Effector memory CD4-positive, alpha-beta T cell (primary cell): ENCODE measurements around the gene PECR.
"Not testable (repeated sequence)": the region's sequence is repeated elsewhere in the genome, so short reads cannot be mapped to it uniquely, and the experiment has no call there.

ENCODE experiments used
- DNase-seq, 3 donors: peaks; one replicate each; pipeline ENCODE4 v3.0.0-alpha.2; 2020
- H3K27ac ChIP-seq: 2 replicates; pipeline ENCODE4 v1.7.0; 2013; ENCODE audit warnings: mild to moderate bottlenecking, low read length, moderate library complexity; ENCODE audit not compliant: insufficient read depth, poor library complexity, severe bottlenecking
- H3K27me3 ChIP-seq: replicated peaks from 2 replicates; pipeline ENCODE4 v1.7.0; 2013; ENCODE audit warnings: mild to moderate bottlenecking, low read length; ENCODE audit not compliant: insufficient read depth, control insufficient read depth, poor library complexity, severe bottlenecking
- H3K36me3 ChIP-seq: 2 replicates; pipeline ENCODE4 v1.7.0; 2013; ENCODE audit warnings: mild to moderate bottlenecking, low read length, moderate library complexity; ENCODE audit not compliant: control insufficient read depth, insufficient read depth
- H3K4me1 ChIP-seq: 2 replicates; pipeline ENCODE4 v1.7.0; 2013; ENCODE audit warnings: low read length, mild to moderate bottlenecking; ENCODE audit not compliant: control insufficient read depth, insufficient read depth, poor library complexity, severe bottlenecking
- H3K4me3 ChIP-seq: 2 replicates; pipeline ENCODE4 v1.7.0; 2013; ENCODE audit warnings: low read length, low read depth, mild to moderate bottlenecking; ENCODE audit not compliant: insufficient read depth, poor library complexity, severe bottlenecking
- H3K9me3 ChIP-seq: 2 replicates; pipeline ENCODE4 v1.7.0; 2013; ENCODE audit warnings: mild to moderate bottlenecking, low read length, moderate library complexity; ENCODE audit not compliant: control insufficient read depth

The PECR gene

DNA sequence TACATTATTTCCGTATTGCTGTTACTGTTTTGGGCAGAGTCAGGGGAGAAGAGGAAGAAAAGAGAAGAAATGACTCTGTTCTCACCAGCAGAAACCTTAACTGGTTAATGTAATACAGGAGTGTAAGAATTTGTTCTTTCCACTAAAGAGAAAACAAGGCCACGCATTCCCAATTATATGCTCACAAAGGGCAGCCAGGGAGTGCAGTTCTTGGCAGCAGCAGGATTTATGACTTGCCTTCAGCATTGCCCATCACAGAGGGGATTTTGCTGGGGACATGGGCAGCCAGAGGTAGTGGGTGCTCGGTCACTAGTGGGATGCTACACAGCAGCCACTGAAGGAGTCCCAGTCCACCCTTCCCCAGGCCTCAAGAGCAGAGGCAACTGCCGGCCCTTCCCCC lies 86.7 kb downstream of the PECR start:
- Histone ChIP-seq H3K9me3 (no peaks in the 10 kb centered on the region), H3K4me1 (no peaks in the 10 kb centered on the region), H3K27me3 (no peaks in the 10 kb centered on the region), H3K36me3 (no peaks in the 10 kb centered on the region), H3K27ac (no peak overlapping the region), H3K4me3 (no peak overlapping the region)
- DNase-seq = no peak

DNA sequence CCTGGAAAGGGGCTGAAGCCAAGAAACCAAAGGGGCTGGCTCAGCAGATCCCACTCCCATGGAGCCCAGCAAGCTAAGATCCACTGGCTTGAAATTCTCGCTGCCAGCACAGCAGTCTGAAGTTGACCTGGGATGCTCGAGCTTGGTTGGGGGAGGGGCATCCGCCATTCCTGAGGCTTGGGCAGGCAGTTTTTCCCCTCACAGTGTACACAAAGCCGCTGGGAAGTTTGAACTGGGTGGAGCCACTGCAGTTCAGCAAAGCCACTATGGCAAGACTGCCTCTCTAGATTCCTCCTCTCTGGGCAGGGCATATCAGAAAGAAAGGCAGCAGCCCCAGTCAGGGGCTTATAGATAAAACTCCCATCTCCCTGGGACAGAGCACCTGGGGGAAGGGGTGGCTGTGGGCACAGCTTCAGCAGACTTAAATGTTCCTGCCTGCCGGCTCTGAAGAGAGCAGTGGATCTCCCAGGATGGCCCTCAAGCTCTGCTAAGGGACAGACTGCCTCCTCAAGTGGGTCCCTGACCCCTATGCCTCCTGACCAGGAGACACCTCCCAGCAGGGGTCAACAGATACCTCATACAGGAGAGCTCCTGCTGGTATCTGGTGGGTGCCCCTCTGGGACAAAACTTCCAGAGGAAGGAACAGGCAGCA lies 92.9 kb downstream of the PECR start:
- H3K27ac ChIP-seq, H3K36me3 ChIP-seq, DNase-seq, H3K4me1 ChIP-seq, H3K9me3 ChIP-seq, H3K27me3 ChIP-seq, H3K4me3 ChIP-seq: not testable (repeated sequence)
